ENCODE results near the gene PRMT7.

GRCh38 chr16:68369697-68370580 is 59.1 kb downstream of the PRMT7 start:
- TF ChIP-seq POLR2A (IDR thresholded peaks at IDR 0.05) (no peak), CTCF (IDR thresholded peaks at IDR 0.05) (no peak)
